OCI-LY1 (cell line): ENCODE results near the gene VAV3.

ENCODE experiments used
- H2AFZ ChIP-seq: fragments of 200-600 bp; sonication (generic), shearing (Covaris generic); 2 replicates; pipeline ENCODE4 v1.6.0; 2014; ENCODE audit warnings: antibody characterized with exemption, mild to moderate bottlenecking, low read length
- H3F3A ChIP-seq: fragments of 200-600 bp; sonication (generic), shearing (Covaris generic); 2 replicates; pipeline ENCODE4 v1.6.0; 2014; ENCODE audit warnings: mild to moderate bottlenecking, antibody characterized with exemption, low read length, moderate library complexity; ENCODE audit not compliant: insufficient read depth
- H3K27ac ChIP-seq: fragments of 200-600 bp; sonication (generic); 2 replicates; pipeline ENCODE4 v1.5.1; 2014; ENCODE audit warnings: low read length, mixed run types, mild to moderate bottlenecking, low read depth; ENCODE audit not compliant: poor library complexity, severe bottlenecking
- H3K27me3 ChIP-seq: fragments of 200-600 bp; sonication (generic); 2 replicates; pipeline ENCODE4 v1.6.0; 2014; ENCODE audit warnings: antibody characterized with exemption, mild to moderate bottlenecking, low read length, moderate library complexity; ENCODE audit not compliant: insufficient read depth
- H3K36me3 ChIP-seq: fragments of 200-600 bp; sonication (generic); 2 replicates; pipeline ENCODE4 v1.6.1; 2014; ENCODE audit warnings: mild to moderate bottlenecking, antibody characterized with exemption, low read length, moderate library complexity, mixed read lengths; ENCODE audit not compliant: insufficient read depth
- H3K4me1 ChIP-seq: fragments of 200-600 bp; sonication (generic); 2 replicates; pipeline ENCODE4 v1.5.1; 2014; ENCODE audit warnings: mild to moderate bottlenecking, low read length, moderate library complexity; ENCODE audit not compliant: insufficient read depth, severe bottlenecking
- H3K4me2 ChIP-seq: fragments of 200-600 bp; sonication (generic), shearing (Covaris generic); 2 replicates; pipeline ENCODE4 v1.6.1; 2014; ENCODE audit warnings: low read length
- H3K4me3 ChIP-seq: fragments of 200-600 bp; sonication (generic); 2 replicates; pipeline ENCODE4 v1.5.1; 2014; ENCODE audit warnings: low read length, low read depth, mild to moderate bottlenecking, mixed read lengths; ENCODE audit not compliant: poor library complexity, severe bottlenecking
- H3K79me2 ChIP-seq: fragments of 200-600 bp; shearing (Covaris generic); 2 replicates; pipeline ENCODE4 v1.6.1; 2016; ENCODE audit warnings: mixed run types, low read length, mixed read lengths; ENCODE audit not compliant: insufficient read depth
- H3K9ac ChIP-seq: fragments of 200-600 bp; sonication (generic), shearing (Covaris generic); 2 replicates; pipeline ENCODE4 v1.6.1; 2014; ENCODE audit warnings: mild to moderate bottlenecking, low read length, mixed read lengths
- H3K9me2 ChIP-seq: fragments of 200-600 bp; sonication (generic), shearing (Covaris generic); 2 replicates; pipeline ENCODE4 v1.6.1; 2014; ENCODE audit warnings: low read depth, mild to moderate bottlenecking, low read length, mixed read lengths
- H3K9me3 ChIP-seq: fragments of 200-600 bp; shearing (Covaris generic); 2 replicates; pipeline ENCODE4 v1.6.1; 2014; ENCODE audit warnings: low read length, mixed read lengths
- H4K20me1 ChIP-seq: fragments of 200-600 bp; sonication (generic), shearing (Covaris generic); 2 replicates; pipeline ENCODE4 v1.6.0; 2016; ENCODE audit warnings: mild to moderate bottlenecking, low read length; ENCODE audit not compliant: insufficient read depth
- EZH2 ChIP-seq: fragments of 200-600 bp; sonication (generic), shearing (Covaris generic); IDR thresholded peaks from 2 replicates; pipeline ENCODE4 v1.8.0; 2017; ENCODE audit warnings: borderline replicate concordance, mixed run types, mild to moderate bottlenecking, antibody characterized with exemption, low read length, moderate library complexity, mixed read lengths
- TF ChIP-seq, protein P1 (sequence below): fragments of 200-600 bp; sonication (generic), shearing (Covaris generic); IDR thresholded peaks from 2 replicates; pipeline ENCODE4 v1.5.1; 2017; ENCODE audit warnings: mild to moderate bottlenecking, antibody characterized with exemption, low read length, moderate library complexity, mixed read lengths

Gene VAV3

DNA sequence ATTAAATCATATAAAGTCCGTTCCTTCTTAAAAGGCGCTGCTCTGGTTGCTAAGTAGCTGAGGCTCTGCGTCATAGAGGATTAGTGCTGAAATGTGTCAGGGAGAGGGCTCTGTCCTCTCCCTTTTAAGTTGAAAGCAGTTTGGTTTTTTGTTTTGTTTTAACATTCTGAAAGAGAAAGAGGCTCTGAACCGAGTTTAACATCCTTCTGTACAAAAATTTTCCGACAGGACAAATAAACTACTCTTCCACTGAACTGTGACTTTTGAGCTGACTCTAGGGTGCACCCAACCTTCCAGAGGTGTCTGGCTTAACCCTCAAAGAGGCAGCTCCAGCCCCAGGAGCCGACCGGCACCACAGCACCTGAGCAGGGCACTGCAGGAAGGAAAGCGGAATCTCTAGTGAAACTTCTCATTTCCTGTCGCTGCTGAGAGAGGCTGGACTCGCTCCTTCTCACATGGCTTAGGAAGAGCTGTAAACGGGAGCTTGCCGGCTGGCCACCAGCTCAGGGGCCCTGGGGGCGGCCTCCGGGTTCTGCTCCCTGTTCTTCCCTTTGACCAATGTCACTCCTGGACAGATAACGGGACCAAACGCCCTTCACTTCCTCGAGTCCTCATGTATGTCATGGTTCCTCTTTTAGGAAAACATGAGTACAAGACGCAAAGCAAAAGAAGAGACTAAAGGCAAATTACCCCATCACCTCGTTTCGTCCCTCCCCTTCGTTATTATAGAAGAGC, 1.2 kb downstream of the VAV3 start:
- peaks cover 26% of the 10 kb centered on the region for H3K4me1 ChIP-seq
- H2AFZ ChIP-seq: no peak overlapping the region
- peak overlapping the region; percentile 70 for H3K9ac ChIP-seq
- H3K79me2 ChIP-seq: peaks cover 6% of the 10 kb centered on the region; the same call in 1 of the 2 replicates
- H3K4me3 ChIP-seq: peak overlapping the region; percentile 82
- no peaks in the 10 kb centered on the region for H3K9me2 ChIP-seq
- peak overlapping the region; percentile 89 for H3K4me2 ChIP-seq
- peak overlapping the region; percentile 57 for H3K27ac ChIP-seq
- H3K36me3 ChIP-seq: no peaks in the 10 kb centered on the region
- TF ChIP-seq EZH2: no peak
- TF ChIP-seq, protein P1, sequence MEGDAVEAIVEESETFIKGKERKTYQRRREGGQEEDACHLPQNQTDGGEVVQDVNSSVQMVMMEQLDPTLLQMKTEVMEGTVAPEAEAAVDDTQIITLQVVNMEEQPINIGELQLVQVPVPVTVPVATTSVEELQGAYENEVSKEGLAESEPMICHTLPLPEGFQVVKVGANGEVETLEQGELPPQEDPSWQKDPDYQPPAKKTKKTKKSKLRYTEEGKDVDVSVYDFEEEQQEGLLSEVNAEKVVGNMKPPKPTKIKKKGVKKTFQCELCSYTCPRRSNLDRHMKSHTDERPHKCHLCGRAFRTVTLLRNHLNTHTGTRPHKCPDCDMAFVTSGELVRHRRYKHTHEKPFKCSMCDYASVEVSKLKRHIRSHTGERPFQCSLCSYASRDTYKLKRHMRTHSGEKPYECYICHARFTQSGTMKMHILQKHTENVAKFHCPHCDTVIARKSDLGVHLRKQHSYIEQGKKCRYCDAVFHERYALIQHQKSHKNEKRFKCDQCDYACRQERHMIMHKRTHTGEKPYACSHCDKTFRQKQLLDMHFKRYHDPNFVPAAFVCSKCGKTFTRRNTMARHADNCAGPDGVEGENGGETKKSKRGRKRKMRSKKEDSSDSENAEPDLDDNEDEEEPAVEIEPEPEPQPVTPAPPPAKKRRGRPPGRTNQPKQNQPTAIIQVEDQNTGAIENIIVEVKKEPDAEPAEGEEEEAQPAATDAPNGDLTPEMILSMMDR: no peak
- H4K20me1 ChIP-seq: no peaks in the 10 kb centered on the region
- H3K27me3 ChIP-seq: no peaks in the 10 kb centered on the region
- H3F3A ChIP-seq: no peaks in the 10 kb centered on the region
- H3K9me3 ChIP-seq: no peaks in the 10 kb centered on the region

DNA sequence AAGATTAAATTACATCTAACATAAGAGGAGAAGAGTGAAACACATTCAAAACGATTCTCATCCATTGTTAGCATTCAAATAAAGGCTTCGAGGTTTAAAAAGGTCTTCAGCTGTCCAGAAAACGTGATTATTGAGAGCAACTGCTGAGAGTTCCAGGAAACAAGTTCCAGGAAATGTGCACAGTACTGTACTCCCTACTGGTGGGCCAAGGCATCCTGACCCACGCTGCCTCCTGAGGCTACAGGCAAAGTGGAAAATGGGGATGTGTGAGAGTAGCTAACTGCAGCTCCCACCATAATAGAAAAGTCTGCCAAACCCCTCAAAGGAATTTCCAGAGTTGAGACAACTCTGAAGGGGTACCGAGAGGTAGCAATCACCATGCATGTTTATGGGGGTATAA, 2.0 kb downstream of the VAV3 start:
- no peaks in the 10 kb centered on the region for H4K20me1 ChIP-seq
- peak overlapping the region; percentile 89 for H3K4me2 ChIP-seq
- H3K79me2 ChIP-seq: peaks cover 6% of the 10 kb centered on the region; the same call in 1 of the 2 replicates
- no peaks in the 10 kb centered on the region for H3K27me3 ChIP-seq
- no peak for TF ChIP-seq EZH2
- TF ChIP-seq, protein P1: no peak
- no peak overlapping the region for H3K27ac ChIP-seq
- H3K9me2 ChIP-seq: no peaks in the 10 kb centered on the region
- no peaks in the 10 kb centered on the region for H3K36me3 ChIP-seq
- no peaks in the 10 kb centered on the region for H3F3A ChIP-seq
- no peaks in the 10 kb centered on the region for H3K9me3 ChIP-seq
- peak overlapping the region; percentile 82 for H3K4me3 ChIP-seq
- H3K9ac ChIP-seq: peak overlapping the region; percentile 70; the same call in 1 of the 2 replicates
- peaks cover 26% of the 10 kb centered on the region for H3K4me1 ChIP-seq
- no peak overlapping the region for H2AFZ ChIP-seq

DNA sequence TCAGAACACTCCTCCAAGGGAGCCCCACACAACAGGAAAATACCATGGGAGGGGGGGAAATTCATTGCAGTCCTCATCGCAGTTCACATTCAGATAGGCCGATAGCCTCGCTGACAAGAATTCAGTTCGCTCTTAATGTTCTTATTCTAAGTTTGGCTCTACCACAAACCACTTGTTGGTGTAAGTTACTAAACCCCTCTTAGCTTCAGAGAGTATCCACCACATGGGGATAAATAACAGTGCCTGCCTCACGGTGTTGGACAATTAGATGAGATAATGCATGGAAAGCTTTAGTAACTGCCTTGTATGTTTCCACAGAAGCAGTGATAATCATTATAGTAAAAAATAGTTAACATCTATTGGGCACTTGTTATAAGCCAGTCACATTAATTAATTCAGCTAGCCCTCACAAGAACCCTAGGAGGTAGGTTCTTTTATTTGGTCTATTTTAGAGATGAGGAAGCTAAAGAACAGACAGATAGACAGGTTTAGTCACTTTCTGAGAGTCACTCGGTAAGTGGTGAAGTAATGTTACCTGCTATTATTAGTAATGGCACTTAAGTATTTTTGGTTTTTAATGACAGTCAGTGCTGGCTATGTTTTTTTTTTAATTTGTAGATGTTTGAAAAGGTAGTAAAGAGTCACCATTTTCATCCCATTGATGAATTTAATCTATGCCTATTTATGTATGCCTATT, 10.1 kb downstream of the VAV3 start:
- TF ChIP-seq, protein P1: no peak
- TF ChIP-seq EZH2: no peak
- H3K9me3 ChIP-seq: no peaks in the 10 kb centered on the region
- no peak overlapping the region for H3K4me3 ChIP-seq
- H2AFZ ChIP-seq: no peak overlapping the region
- no peak overlapping the region for H3K9ac ChIP-seq
- H3K27ac ChIP-seq: no peak overlapping the region
- H3K27me3 ChIP-seq: no peaks in the 10 kb centered on the region
- H3K79me2 ChIP-seq: no peaks in the 10 kb centered on the region; the same call in 1 of the 2 replicates
- no peaks in the 10 kb centered on the region for H4K20me1 ChIP-seq
- H3F3A ChIP-seq: no peaks in the 10 kb centered on the region
- peaks cover 51% of the 10 kb centered on the region for H3K4me1 ChIP-seq
- no peak overlapping the region for H3K4me2 ChIP-seq
- H3K9me2 ChIP-seq: no peaks in the 10 kb centered on the region
- no peaks in the 10 kb centered on the region for H3K36me3 ChIP-seq
